T47D (cell line): ENCODE measurements around the gene PITX2.
A peak's percentile ranks its signal among the peaks of the same experiment; 100 is the strongest.
"Not testable (repeated sequence)": the region's sequence is repeated elsewhere in the genome, so short reads cannot be mapped to it uniquely, and the experiment has no call there.

Source experiments
- DNase-seq, 2 experiments: peaks; one replicate each; pipeline versions ENCODE4 v3.0.0 to v3.0.0-alpha.2; 2011 to 2012; ENCODE audit warnings: low read depth in 1 of 2, low spot score in 1 of 2
- JUND ChIP-seq: IDR thresholded peaks from 2 replicates; pipeline ENCODE4 v1.6.1; 2012; ENCODE audit warnings: low read depth
- in situ Hi-C: cut with HindIII; loops from 2 replicates; pipeline ENCODE4 v1.10.0; 2016; ENCODE audit warnings: low sequenced_read_pairs, low pct_unique_long_range_greater_than_20kb

PITX2 gene

DNA sequence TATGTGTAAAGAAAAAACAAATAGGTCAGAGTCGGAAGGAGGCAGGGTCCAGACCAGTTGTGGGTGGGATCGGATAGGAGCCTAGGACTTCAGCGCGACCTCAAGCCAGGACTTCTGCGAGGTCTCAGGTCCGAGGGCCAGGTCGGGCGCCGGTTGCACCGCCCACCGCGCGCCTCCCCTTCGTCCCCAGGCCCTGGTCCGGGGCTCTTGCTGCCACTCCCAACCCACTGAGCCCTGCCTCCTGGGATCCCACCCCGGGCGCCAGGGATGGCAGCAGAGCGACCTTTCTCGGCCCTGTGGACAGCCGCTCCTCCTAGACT lies 12.3 kb downstream of the PITX2 start:
- no peak for TF ChIP-seq JUND
- in situ Hi-C loops, result no loop called here

DNA sequence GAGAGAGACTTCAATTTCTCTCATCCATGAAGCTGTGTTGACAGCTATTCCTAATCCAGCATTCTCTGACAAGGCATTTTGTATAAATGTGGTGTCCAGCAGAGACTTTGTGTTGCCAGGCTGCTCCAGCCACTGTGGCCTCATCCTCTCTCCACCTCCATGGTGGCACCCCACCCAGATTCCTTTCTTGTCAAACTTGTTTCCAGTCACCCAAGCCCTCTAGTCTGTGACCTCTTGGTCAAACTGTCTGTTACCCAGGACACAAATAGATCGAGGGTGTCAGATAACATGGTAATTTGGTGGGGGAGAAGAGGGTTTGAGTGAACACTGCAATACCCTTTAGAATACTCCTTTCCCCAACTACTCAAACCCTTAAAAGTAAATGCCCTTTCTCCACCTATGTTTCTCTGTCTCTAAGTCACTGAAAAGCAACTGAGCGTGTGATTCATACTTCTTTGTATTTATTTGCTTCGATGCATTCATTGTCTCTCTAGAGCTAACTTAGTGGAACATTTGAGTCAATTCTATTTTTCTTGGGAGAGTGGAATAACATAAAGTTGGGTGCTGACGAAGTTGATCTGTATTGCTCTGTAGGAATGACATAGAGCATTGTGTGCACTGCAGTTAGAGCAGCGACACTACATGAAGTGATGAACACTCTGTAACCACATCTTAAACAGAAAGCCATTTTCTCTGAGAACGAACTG lies 13.7 kb downstream of the PITX2 start:
- no peak for DNase-seq
- TF ChIP-seq JUND, result no peak
- in situ Hi-C loops, result no loop called here

More for the DNA sequence above, 12.3 kb downstream of the PITX2 start:
- no peak for DNase-seq

DNA sequence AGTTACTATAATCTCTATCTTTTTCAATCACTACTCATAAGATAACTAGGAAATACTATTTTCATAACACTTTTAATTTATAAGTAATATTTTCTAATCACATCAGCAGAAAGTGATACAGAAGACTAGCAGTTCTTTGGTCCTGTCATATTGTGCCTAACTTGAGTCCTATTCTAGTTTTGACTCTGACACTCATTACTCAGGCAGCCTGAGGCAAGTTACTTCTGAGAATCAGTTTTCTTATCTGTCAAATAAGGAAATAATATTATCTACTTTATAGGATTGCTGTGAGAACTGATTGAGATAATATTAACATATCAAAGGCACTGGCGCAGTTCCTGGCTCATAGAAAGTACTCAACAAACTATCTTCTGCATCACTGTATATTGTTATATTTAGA lies 17.8 kb downstream of the PITX2 start:
- DNase-seq, result no peak
- no peak for TF ChIP-seq JUND
- in situ Hi-C loops, result no loop called here

DNA sequence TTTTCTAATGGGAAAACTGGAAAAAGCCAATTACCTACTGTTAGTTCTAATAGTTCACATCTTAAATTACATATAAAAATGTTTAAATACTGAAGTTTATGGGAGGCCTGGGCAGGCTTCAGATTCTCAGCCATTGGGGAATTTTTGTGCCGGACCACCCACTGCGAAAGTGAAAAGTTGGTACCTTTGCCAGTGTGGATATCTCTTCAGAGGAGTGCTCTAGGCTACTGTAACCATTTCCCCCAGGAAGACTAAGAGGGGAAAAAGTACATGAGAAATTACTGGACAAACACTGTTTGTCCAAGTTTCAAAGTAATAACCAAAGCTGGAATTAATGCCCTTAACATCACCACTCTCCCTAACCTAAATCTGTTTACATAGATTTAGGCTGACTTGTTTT lies 20.8 kb downstream of the PITX2 start:
- in situ Hi-C loops, result no loop called here
- no peak for DNase-seq
- no peak for TF ChIP-seq JUND

DNA sequence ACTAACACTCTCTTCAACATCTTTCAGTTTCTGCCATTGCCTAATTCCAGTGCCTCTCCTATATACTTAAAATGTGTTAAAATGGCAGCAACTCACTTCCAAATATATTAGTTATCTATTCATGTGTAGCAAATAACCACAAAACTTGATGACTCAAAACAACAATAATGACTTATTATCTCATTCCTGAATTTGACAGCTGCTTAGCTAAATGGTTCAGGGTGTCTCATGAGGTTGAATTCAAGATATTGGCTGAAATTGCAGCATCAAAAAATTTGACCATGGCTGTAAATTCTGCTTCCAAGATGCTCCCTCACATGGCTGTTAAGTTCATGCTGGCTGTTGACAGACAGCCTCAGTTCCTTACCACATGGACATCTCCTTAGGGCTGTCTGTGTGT lies 25.3 kb downstream of the PITX2 start:
- no peak for TF ChIP-seq JUND
- no peak for DNase-seq
- in situ Hi-C loops, result no loop called here

DNA sequence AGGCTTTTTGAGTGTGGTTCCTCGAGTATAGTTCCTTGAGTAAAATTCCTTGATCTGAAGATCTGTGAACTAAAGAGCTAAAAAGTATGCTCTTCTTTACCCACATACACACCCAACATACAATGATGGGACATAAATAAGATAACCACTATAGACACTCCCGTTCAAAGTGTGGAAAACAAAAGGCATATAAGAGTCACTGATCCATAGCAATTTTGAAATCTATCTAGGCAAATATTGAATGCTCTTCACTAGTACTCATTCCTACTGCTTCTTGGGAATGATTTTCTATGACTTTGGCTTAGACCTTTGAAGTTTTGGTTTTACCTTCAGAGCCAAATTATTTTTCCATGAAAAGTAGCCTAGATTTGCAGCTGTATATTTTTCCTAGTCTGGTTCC lies 26.4 kb downstream of the PITX2 start:
- in situ Hi-C loops, result no loop called here
- TF ChIP-seq JUND, result no peak
- DNase-seq, result no peak

DNA sequence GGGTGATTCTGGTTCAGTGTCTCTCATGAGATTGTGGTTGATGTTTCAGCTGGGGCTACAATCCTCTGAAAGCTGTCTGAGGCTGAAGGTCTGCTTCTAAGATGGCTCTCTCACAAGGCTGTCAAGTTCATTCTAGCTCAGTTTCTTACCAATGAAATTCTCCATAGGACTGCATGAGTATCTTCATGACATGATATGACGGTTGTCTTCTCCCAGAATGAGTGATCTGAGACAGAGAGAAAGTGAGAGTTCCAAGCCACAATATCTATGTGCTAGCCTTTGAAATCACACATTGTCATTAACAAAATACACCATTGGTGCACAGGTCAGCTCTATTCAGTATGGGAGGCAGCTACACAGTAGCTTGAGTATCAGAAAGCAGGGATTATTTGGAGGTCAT lies 27.3 kb downstream of the PITX2 start:
- TF ChIP-seq JUND, result no peak
- no peak for DNase-seq
- in situ Hi-C loops, result no loop called here

DNA sequence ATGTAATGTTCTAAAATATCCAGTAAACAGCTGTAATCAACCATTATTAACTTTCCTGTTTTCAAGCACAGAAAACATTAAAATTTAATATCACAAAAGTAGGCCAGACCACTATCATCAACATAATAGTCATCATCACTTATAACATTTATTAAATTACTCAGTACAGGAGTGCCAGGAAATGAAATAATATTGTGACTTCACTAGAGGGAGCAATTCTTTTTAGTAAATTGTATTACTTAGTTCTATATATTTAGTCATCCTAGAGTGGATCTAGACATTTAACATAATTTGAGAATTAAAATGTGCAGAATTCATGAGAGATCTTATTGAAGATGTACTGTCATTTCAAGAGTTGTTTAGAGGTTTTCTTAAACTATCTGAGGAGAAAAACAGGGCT lies 33.6 kb downstream of the PITX2 start:
- DNase-seq, result peak; percentile 5 to 15
- in situ Hi-C loops, result no loop called here
- no peak for TF ChIP-seq JUND

DNA sequence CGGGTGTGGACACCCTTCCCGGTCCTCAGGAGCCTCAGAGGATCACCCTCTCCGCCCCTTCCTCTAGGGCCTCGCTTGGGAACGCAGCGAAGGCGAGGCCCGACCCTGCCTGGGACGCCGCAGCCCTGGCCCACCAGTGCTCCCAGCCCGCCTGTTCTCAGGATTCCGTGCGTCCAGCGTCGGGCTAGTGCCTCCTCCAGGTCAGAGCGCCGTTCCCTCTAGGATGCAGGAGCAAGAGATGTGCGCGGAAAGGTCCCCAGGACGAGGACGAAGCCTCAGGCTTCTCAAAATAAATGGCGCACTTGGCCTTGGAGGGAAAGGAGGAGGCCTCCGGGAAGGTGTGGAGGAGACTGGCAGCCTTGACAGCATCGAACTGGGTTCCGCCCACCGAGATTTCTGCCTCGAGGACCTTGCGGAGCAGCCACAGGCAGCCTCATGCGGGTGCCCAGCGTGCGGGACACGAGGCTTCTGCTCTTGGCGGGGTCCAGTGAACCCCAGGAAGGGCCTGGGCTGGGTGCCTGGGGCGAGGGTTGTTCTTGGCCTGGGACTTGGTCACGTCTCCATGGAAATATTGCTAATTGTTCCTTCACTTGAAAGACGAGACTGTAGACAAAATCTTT lies 35.1 kb downstream of the PITX2 start:
- in situ Hi-C loops, result no loop called here
- TF ChIP-seq JUND, result no peak
- no peak for DNase-seq

DNA sequence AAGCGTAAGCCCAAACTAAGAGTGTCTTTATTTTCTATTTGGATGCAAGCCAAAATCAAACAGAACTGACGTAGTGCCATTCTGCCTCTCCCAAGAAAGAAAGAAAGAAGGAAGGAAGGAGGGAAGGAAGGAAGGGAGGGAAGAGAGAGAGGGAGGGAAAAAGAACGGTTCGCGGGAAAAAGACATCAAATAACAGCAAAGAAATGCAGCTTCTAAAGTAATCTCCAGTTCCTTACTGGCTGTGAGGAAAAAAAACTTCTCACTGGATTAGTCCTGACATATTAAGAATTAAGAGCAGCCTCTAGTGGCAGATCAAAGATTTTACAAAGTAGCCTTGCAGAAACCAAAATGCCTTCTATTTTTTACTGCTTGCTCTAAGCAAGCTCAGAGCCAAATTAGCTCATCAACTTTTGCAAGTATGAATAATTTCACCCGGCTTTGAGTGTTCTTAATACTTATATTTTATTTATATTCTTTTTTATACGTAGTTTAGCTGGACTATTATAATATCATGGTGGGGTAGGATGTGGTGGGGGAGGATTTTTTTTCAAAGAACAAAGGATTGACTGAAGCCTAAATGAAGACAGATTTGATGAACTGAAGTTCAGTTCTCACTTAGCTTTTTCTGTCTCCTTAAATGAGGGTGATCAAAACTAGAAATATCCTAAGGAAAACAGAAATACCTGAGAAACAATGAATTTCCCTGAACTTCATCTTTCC lies 36.6 kb downstream of the PITX2 start:
- DNase-seq, result peak; percentile 60 to 73
- in situ Hi-C loops, result no loop called here
- no peak for TF ChIP-seq JUND

DNA sequence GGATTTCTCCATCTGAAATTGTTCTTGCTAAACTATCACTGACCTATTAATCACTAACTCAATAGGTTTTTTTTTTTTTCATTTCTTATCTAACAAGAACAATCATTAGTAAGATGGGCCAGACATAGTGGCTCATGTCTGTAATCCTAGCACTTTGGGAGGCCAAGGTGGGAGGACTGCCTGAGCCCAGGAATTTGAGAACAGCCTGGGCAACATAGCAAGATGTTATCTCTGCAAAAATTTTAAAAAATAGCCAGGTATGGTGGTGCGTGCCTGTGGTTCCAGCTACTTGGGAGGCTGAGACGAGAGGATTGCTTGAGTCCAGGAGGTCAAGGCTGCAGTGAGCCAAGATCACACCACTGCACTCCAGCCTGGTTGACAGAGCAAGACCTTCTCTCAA lies 46.2 kb downstream of the PITX2 start:
- in situ Hi-C loops, DNase-seq: not testable (repeated sequence)
